ENCODE results near the gene CDC14B.

GRCh38 chr9:96522366-96522765 lies 97.3 kb downstream of the CDC14B start:
- TF ChIP-seq CTCF (IDR thresholded peaks at IDR 0.05) (no peak), POLR2A (IDR thresholded peaks at IDR 0.05) (no peak)
